HepG2 (cell line): Measurements from ENCODE around the gene HYOU1. TPM values are rescaled to one million over a fixed set of nuclear protein-coding genes. Genes with fewer than 3 reads are reported as not detected.
A peak's percentile ranks its signal among the peaks of the same experiment; 100 is the strongest.

Source experiments
- ELF4 ChIP-seq: sonication (generic); formaldehyde crosslinking; IDR thresholded peaks from 2 replicates; pipeline ENCODE4 v1.5.0; 2020; ENCODE audit warnings: missing genetic modification reagents, mild to moderate bottlenecking, moderate library complexity, borderline replicate concordance
- KDM2A ChIP-seq: sonication (generic); formaldehyde crosslinking; IDR thresholded peaks from 2 replicates; pipeline ENCODE4 v1.4.0; 2020; ENCODE audit warnings: low read depth, missing genetic modification reagents, borderline replicate concordance
- MED13 ChIP-seq: sonication (generic); formaldehyde crosslinking; IDR thresholded peaks from 2 replicates; pipeline ENCODE4 v1.5.0; 2020; ENCODE audit warnings: missing genetic modification reagents
- POLR2G ChIP-seq: fragments of 200-400 bp; formaldehyde crosslinking; IDR thresholded peaks from 2 replicates; pipeline ENCODE4 v1.6.1; 2018; ENCODE audit warnings: mild to moderate bottlenecking, low read depth, low read length, moderate library complexity
- PPARG ChIP-seq: conservative IDR thresholded peaks from 2 replicates; pipeline ENCODE4 v1.6.1; 2016; ENCODE audit warnings: missing biosample characterization, missing genetic modification reagents
- RFXANK ChIP-seq: IDR thresholded peaks from 2 replicates; pipeline ENCODE4 v1.6.1; 2016
- SALL1 ChIP-seq: sonication (generic); formaldehyde crosslinking; IDR thresholded peaks from 2 replicates; pipeline ENCODE4 v1.8.0; 2022; ENCODE audit warnings: mild to moderate bottlenecking, missing genetic modification reagents
- SPEN ChIP-seq: sonication (generic); formaldehyde crosslinking; IDR thresholded peaks from 2 replicates; pipeline ENCODE4 v1.5.1; 2020; ENCODE audit warnings: low read depth, mild to moderate bottlenecking, missing genetic modification reagents
- ZNF282 ChIP-seq: fragments of 450-650 bp; IDR thresholded peaks from 2 replicates; pipeline ENCODE4 v1.6.1; 2018; ENCODE audit not compliant: partially characterized antibody
- ZNF772 ChIP-seq: sonication (generic); formaldehyde crosslinking; IDR thresholded peaks from 2 replicates; pipeline ENCODE4 v1.5.0; 2020; ENCODE audit warnings: mild to moderate bottlenecking, missing genetic modification reagents
- polyA plus RNA-seq, 8 experiments: library from polyadenylated mRNA; depleted of rRNA in 3 of 8; stranded (reverse) in 7 of 8; unstranded in 1 of 8; fragments of >200 nt; fragmentation: Illumina TruSeq in 4 of 8; extraction: Trizol in 4 of 8; gene quantifications; 2 replicates each; pipeline versions ENCODE4 v1.2.1 to v1.2.3, GENCODE V29; 2011 to 2016; ENCODE audit warnings: low read depth in 4 of 8, missing spikeins in 1 of 8, mixed read lengths in 1 of 8; ENCODE audit not compliant: insufficient read depth in 1 of 8
- total RNA-seq, 5 experiments: library from RNA; depleted of rRNA; stranded (reverse); fragments of >200 nt; fragmentation: Illumina TruSeq; extraction: Trizol; gene quantifications; 2 replicates each; pipeline ENCODE4 v1.2.3, GENCODE V29; 2016; ENCODE audit warnings: low read depth in 1 of 5
- TF ChIP-seq, protein P1 (sequence below), 2 experiments: sonication (generic) in 1 of 2; formaldehyde crosslinking in 1 of 2; IDR thresholded peaks; 2 replicates each; pipeline versions ENCODE4 v1.6.1 to v1.9.0; 2014 to 2022; ENCODE audit warnings: antibody characterized with exemption in 1 of 2, borderline replicate concordance in 1 of 2, inconsistent platforms in 1 of 2, low read depth in 1 of 2, missing genetic modification reagents in 1 of 2
- TF ChIP-seq, protein P2 (sequence below): sonication (generic); formaldehyde crosslinking; IDR thresholded peaks from 2 replicates; pipeline ENCODE4 v1.8.1; 2022; ENCODE audit warnings: low read depth, mild to moderate bottlenecking, missing genetic modification reagents
- TF ChIP-seq, protein P3 (sequence below): sonication (generic); formaldehyde crosslinking; IDR thresholded peaks from 2 replicates; pipeline ENCODE4 v1.5.0; 2020; ENCODE audit warnings: missing genetic modification reagents
- TF ChIP-seq, protein P4 (sequence below): sonication (generic); formaldehyde crosslinking; IDR thresholded peaks from 2 replicates; pipeline ENCODE4 v1.5.0; 2020; ENCODE audit warnings: mild to moderate bottlenecking, missing genetic modification reagents
- TF ChIP-seq, protein P5 (sequence below): IDR thresholded peaks from 2 replicates; pipeline ENCODE4 v1.6.1; 2016; ENCODE audit warnings: missing genetic modification reagents, missing compliant biosample characterization

Gene HYOU1
- total and polyA plus RNA-seq, 2 of the 13 experiments (the other 11 are each of a cell fraction or from before 2014, with no cell fraction given), result 127 to 155 TPM

DNA sequence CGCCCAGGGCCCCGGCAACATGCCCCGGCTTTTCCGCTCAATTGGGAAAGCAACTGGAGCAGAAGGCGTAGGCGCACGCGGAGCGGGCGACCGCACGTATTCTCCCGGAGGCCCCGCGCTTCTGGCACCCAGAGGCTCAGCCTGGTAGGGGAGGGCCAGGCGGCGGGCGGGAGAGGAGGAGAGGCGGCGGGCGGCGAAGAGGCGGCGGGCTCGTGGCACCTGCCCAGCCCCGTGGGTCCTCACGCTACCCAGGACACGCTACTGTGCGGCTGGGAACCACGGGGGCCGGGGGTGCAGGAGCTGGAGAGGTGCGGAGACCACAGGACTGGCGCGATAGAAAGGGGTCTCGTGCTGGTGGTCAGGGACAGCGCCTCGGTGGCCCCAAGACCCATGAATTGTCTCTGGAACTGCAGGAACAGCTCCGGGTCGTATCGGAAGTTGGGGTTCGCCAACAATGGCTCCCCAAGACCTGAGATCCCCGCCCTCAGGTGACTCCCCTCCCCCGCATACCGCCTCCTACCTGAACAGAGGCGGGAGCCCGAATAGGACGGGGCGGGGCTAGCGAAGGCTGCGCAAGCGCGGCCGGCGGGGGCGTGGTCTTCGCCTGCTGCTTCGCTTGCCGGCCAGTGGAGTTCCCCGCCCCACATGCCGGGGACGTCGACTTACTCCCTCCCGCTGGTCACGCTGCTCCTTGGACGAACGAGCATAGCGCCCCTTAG lies 26.5 kb downstream of the HYOU1 start, which contains the start of gene SLC37A4 (continued):
- TF ChIP-seq, protein P1, sequence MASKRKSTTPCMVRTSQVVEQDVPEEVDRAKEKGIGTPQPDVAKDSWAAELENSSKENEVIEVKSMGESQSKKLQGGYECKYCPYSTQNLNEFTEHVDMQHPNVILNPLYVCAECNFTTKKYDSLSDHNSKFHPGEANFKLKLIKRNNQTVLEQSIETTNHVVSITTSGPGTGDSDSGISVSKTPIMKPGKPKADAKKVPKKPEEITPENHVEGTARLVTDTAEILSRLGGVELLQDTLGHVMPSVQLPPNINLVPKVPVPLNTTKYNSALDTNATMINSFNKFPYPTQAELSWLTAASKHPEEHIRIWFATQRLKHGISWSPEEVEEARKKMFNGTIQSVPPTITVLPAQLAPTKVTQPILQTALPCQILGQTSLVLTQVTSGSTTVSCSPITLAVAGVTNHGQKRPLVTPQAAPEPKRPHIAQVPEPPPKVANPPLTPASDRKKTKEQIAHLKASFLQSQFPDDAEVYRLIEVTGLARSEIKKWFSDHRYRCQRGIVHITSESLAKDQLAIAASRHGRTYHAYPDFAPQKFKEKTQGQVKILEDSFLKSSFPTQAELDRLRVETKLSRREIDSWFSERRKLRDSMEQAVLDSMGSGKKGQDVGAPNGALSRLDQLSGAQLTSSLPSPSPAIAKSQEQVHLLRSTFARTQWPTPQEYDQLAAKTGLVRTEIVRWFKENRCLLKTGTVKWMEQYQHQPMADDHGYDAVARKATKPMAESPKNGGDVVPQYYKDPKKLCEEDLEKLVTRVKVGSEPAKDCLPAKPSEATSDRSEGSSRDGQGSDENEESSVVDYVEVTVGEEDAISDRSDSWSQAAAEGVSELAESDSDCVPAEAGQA (IDR thresholded peaks at IDR 0.05; ENCODE audit: low read depth), result 0 out of 2 replicates have a peak, but pooled peaks have one; percentile 32
- TF ChIP-seq, protein P1 (CRISPR knock-in tag; IDR thresholded peaks at IDR 0.05; ENCODE audit: borderline replicate concordance), result no peak
- TF ChIP-seq SPEN (peak; percentile 69), ZNF282 (no peak), ELF4 (CRISPR knock-in tag) (no peak), MED13 (CRISPR knock-in tag) (no peak; the same call in 1 of the 2 replicates), POLR2G (peak; percentile 40; the same call in 1 of the 2 replicates), KDM2A (CRISPR knock-in tag) (peak; percentile 87), RFXANK (CRISPR knock-in tag) (no peak), PPARG (CRISPR knock-in tag) (0 out of 2 replicates have a peak, but pooled peaks have one; percentile 54), ZNF772 (peak; percentile 94), SALL1 (CRISPR knock-in tag) (peak; percentile 90)
- TF ChIP-seq, protein P2, sequence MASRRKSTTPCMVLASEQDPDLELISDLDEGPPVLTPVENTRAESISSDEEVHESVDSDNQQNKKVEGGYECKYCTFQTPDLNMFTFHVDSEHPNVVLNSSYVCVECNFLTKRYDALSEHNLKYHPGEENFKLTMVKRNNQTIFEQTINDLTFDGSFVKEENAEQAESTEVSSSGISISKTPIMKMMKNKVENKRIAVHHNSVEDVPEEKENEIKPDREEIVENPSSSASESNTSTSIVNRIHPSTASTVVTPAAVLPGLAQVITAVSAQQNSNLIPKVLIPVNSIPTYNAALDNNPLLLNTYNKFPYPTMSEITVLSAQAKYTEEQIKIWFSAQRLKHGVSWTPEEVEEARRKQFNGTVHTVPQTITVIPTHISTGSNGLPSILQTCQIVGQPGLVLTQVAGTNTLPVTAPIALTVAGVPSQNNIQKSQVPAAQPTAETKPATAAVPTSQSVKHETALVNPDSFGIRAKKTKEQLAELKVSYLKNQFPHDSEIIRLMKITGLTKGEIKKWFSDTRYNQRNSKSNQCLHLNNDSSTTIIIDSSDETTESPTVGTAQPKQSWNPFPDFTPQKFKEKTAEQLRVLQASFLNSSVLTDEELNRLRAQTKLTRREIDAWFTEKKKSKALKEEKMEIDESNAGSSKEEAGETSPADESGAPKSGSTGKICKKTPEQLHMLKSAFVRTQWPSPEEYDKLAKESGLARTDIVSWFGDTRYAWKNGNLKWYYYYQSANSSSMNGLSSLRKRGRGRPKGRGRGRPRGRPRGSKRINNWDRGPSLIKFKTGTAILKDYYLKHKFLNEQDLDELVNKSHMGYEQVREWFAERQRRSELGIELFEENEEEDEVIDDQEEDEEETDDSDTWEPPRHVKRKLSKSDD (CRISPR knock-in tag), result peak; percentile 62; the same call in 1 of the 2 replicates
- TF ChIP-seq, protein P3, sequence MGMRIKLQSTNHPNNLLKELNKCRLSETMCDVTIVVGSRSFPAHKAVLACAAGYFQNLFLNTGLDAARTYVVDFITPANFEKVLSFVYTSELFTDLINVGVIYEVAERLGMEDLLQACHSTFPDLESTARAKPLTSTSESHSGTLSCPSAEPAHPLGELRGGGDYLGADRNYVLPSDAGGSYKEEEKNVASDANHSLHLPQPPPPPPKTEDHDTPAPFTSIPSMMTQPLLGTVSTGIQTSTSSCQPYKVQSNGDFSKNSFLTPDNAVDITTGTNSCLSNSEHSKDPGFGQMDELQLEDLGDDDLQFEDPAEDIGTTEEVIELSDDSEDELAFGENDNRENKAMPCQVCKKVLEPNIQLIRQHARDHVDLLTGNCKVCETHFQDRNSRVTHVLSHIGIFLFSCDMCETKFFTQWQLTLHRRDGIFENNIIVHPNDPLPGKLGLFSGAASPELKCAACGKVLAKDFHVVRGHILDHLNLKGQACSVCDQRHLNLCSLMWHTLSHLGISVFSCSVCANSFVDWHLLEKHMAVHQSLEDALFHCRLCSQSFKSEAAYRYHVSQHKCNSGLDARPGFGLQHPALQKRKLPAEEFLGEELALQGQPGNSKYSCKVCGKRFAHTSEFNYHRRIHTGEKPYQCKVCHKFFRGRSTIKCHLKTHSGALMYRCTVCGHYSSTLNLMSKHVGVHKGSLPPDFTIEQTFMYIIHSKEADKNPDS (CRISPR knock-in tag), result no peak
- TF ChIP-seq, protein P4, sequence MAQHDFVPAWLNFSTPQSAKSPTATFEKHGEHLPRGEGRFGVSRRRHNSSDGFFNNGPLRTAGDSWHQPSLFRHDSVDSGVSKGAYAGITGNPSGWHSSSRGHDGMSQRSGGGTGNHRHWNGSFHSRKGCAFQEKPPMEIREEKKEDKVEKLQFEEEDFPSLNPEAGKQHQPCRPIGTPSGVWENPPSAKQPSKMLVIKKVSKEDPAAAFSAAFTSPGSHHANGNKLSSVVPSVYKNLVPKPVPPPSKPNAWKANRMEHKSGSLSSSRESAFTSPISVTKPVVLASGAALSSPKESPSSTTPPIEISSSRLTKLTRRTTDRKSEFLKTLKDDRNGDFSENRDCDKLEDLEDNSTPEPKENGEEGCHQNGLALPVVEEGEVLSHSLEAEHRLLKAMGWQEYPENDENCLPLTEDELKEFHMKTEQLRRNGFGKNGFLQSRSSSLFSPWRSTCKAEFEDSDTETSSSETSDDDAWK (CRISPR knock-in tag), result no peak
- TF ChIP-seq, protein P5, sequence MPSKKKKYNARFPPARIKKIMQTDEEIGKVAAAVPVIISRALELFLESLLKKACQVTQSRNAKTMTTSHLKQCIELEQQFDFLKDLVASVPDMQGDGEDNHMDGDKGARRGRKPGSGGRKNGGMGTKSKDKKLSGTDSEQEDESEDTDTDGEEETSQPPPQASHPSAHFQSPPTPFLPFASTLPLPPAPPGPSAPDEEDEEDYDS, result peak; percentile 81
